A549 (cell line): ENCODE data around the gene IFI27L1. TPM values are rescaled to one million over a fixed set of nuclear protein-coding genes. Genes with fewer than 3 reads are reported as not detected.

ENCODE experiments used
- ATAC-seq, 2 experiments: fragments of 200-7000 bp in 1 of 2; fragments of >200 bp in 1 of 2; cut with Nextera tagmentation in 1 of 2; cut with Tn5 transposase in 1 of 2; 3 replicates each; pipeline versions ENCODE4 v1.8.0 to v1.9.1; 2018 to 2020; ENCODE audit warnings: mild to moderate bottlenecking in 1 of 2, moderate library complexity in 1 of 2
- CTCF ChIA-PET: fragments of 300-600 bp; sonication (Branson Sonifier 250); formaldehyde crosslinking; extraction: SDS; loops from one replicate; lab custom pipeline; 2021; ENCODE audit warnings: antibody characterized with exemption, inconsistent platforms; lab: Yijun Ruan, JAX
- POLR2A ChIA-PET: fragments of 350-600 bp; formaldehyde crosslinking; extraction: SDS; loops from one replicate; lab custom pipeline; 2021; ENCODE audit warnings: antibody characterized with exemption, inconsistent platforms; lab: Yijun Ruan, JAX
- DNase-seq, 2 experiments: peaks; one replicate each; pipeline versions ENCODE4 v3.0.0 to v3.0.0-alpha.2; 2011 to 2016; ENCODE audit warnings: low read depth in 1 of 2, low spot score in 1 of 2
- FAIRE-seq: peaks from 2 replicates; lab custom pipeline; 2011; peaks lifted over from hg19 to GRCh38; lab: Jason Lieb, UNC
- H3K27ac ChIP-seq, 2 experiments: fragments of >200 bp; sonication (Bioruptor Twin); formaldehyde crosslinking; 3 replicates each; pipeline ENCODE4 v1.5.1; 2016 to 2017
- H3K4me1 ChIP-seq: fragments of >200 bp; sonication (Bioruptor Twin); formaldehyde crosslinking; 3 replicates; pipeline ENCODE4 v1.6.1; 2016
- H3K4me2 ChIP-seq: fragments of >200 bp; sonication (Bioruptor Twin); formaldehyde crosslinking; 3 replicates; pipeline ENCODE4 v1.6.1; 2016
- H3K4me3 ChIP-seq: fragments of >200 bp; sonication (Bioruptor Twin); formaldehyde crosslinking; 3 replicates; pipeline ENCODE4 v1.5.1; 2016
- H3K9me3 ChIP-seq: fragments of >200 bp; sonication (Bioruptor Twin); formaldehyde crosslinking; 3 replicates; pipeline ENCODE4 v1.6.1; 2016
- BCL3 ChIP-seq: fragments of >200 bp; sonication (Bioruptor Twin); formaldehyde crosslinking; IDR thresholded peaks from 3 replicates; pipeline ENCODE4 v1.6.1; 2016
- BHLHE40 ChIP-seq: IDR thresholded peaks from 2 replicates; pipeline ENCODE4 v1.6.1; 2012; ENCODE audit warnings: low read depth, low read length, inconsistent platforms
- CBX8 ChIP-seq: fragments of 200-600 bp; sonication (generic); IDR thresholded peaks from 2 replicates; pipeline ENCODE4 v1.6.1; 2016
- CHD4 ChIP-seq: fragments of 200-600 bp; sonication (generic); IDR thresholded peaks from 2 replicates; pipeline ENCODE4 v1.6.1; 2016; ENCODE audit warnings: antibody characterized with exemption, mild to moderate bottlenecking, borderline replicate concordance
- MAZ ChIP-seq: fragments of 150-350 bp; IDR thresholded peaks from 2 replicates; pipeline ENCODE4 v1.6.1; 2014; ENCODE audit warnings: antibody characterized with exemption, low read depth, low read length, borderline replicate concordance
- NPAS2 ChIP-seq: fragments of 250-450 bp; sonication (Bioruptor Pico); IDR thresholded peaks from 2 replicates; pipeline ENCODE4 v1.8.0; 2022; ENCODE audit warnings: mild to moderate bottlenecking, moderate library complexity, borderline replicate concordance
- POLR2A ChIP-seq: IDR thresholded peaks from 2 replicates; pipeline ENCODE4 v1.6.1; 2012; ENCODE audit warnings: mild to moderate bottlenecking, low read length
- RCOR1 ChIP-seq: fragments of 150-350 bp; IDR thresholded peaks from 2 replicates; pipeline ENCODE4 v1.6.1; 2014; ENCODE audit warnings: antibody characterized with exemption, low read length, low read depth
- REST ChIP-seq: fragments of 200-600 bp; sonication (generic); IDR thresholded peaks from 2 replicates; pipeline ENCODE4 v1.6.1; 2016; ENCODE audit warnings: antibody characterized with exemption, mild to moderate bottlenecking, moderate library complexity
- SMC3 ChIP-seq: fragments of >200 bp; sonication (Bioruptor Twin); formaldehyde crosslinking; IDR thresholded peaks from 3 replicates; pipeline ENCODE4 v1.6.1; 2018; ENCODE audit warnings: inconsistent platforms
- TFCP2L1 ChIP-seq: fragments of 250-450 bp; sonication (Bioruptor Pico); IDR thresholded peaks from 2 replicates; pipeline ENCODE4 v1.5.0; 2021; ENCODE audit warnings: mild to moderate bottlenecking
- ZNF302 ChIP-seq: fragments of 250-450 bp; sonication (Bioruptor Pico); IDR thresholded peaks from 2 replicates; pipeline ENCODE4 v1.9.0; 2021; ENCODE audit warnings: inconsistent platforms, mild to moderate bottlenecking, moderate library complexity
- WGBS: methylation state at CpG from one replicate; pipeline ENCODE4 v1.1.6; 2017; ENCODE audit errors: missing lambda C conversion rate; 5-methylcytosine and 5-hydroxymethylcytosine counted together
- polyA plus RNA-seq, 4 experiments: library from polyadenylated mRNA; depleted of rRNA in 3 of 4; stranded (reverse); fragments of >200 nt; fragmentation: RNase III in 1 of 4; extraction: RNeasy Plus Mini Kit Qiagen cat#74134 plus additional on column Dnase treatment in 1 of 4; gene quantifications; 2 replicates in 3 of 4; 3 replicates in 1 of 4; pipeline ENCODE4 v1.2.3, GENCODE V29; 2011 to 2017

IFI27L1 gene
- polyA plus RNA-seq, 2 of the 4 experiments (the other 2 are of a cell fraction) = 15.9 to 28.0 TPM

GRCh38 chr14:94126800-94127199, 45.7 kb downstream of the IFI27L1 start:
- TF ChIP-seq POLR2A (no peak), CHD4 (no peak), REST (no peak), NPAS2 (CRISPR knock-in tag) (no peak)
- DNase-seq = no peak
- CTCF ChIA-PET = interaction anchor here (1.9 to 3.0 kb wide), 2 partner anchors 10 to 90 kb away, joined by 5 to 19 read pairs; no protein-coding TSS in a partner anchor
- no peaks in the 10 kb centered on the region for H3K9me3 ChIP-seq
- ATAC-seq = no peak
- 74% methylated on average over 5 of the region's 5 CpGs for whole genome bisulfite sequencing
- no peak overlapping the region for H3K27ac ChIP-seq
- H3K4me1 ChIP-seq = peaks cover 4% of the 10 kb centered on the region; the same call in 2 of the 3 replicates
- POLR2A ChIA-PET = no interaction called here
- H3K4me3 ChIP-seq = no peak overlapping the region
- H3K4me2 ChIP-seq = no peak overlapping the region
- FAIRE-seq = no peak

GRCh38 chr14:94127330-94127729, 46.2 kb downstream of the IFI27L1 start:
- ChIA-PET CTCF (interaction anchor here (0.8 to 3.0 kb wide), 7 partner anchors 10 to 188 kb away, joined by 3 to 19 read pairs (median 11); no protein-coding TSS in a partner anchor), POLR2A (no interaction called here)
- FAIRE-seq = no peak
- 85% methylated on average over 6 of the region's 6 CpGs for WGBS
- ATAC-seq = no peak
- Histone ChIP-seq H3K4me2 (no peak overlapping the region), H3K4me3 (no peak overlapping the region), H3K4me1 (peaks cover 4% of the 10 kb centered on the region; the same call in 2 of the 3 replicates), H3K9me3 (no peaks in the 10 kb centered on the region), H3K27ac (no peak overlapping the region)
- DNase-seq = no peak
- TF ChIP-seq TFCP2L1 (CRISPR knock-in tag) = no peak
- TF ChIP-seq BHLHE40 = no peak
- TF ChIP-seq POLR2A = no peak

- POLR2A ChIA-PET = interaction anchor here (1.4 kb wide), 1 partner anchor 47 kb away, joined by 3 read pairs; the partner anchor contains the start of genes DDX24 and IFI27L1
- 93% methylated on average over 11 of the region's 14 CpGs for WGBS
- Histone ChIP-seq H3K27ac (no peak overlapping the region), H3K4me3 (no peak overlapping the region), H3K4me1 (peaks cover 4% of the 10 kb centered on the region; the same call in 2 of the 3 replicates), H3K9me3 (no peaks in the 10 kb centered on the region), H3K4me2 (peak overlapping the region; percentile 94; the same call in 1 of the 3 replicates)
- no peak for FAIRE-seq
- CTCF ChIA-PET = interaction anchor here (0.8 to 3.0 kb wide), 9 partner anchors 9 to 189 kb away, joined by 3 to 19 read pairs (median 5); no protein-coding TSS in a partner anchor
- TF ChIP-seq ZNF302 = no peak
- TF ChIP-seq CBX8 = no peak
- TF ChIP-seq SMC3 = no peak
- ATAC-seq = no peak
- DNase-seq = no peak
Observed at GRCh38 chr14:94128216-94128839, 47.2 kb downstream of the IFI27L1 start.

- Histone ChIP-seq H3K4me1 (peaks cover 4% of the 10 kb centered on the region; the same call in 2 of the 3 replicates), H3K9me3 (no peaks in the 10 kb centered on the region), H3K27ac (peak within 1 kb of the TSS; percentile 66 to 81), H3K4me3 (peak within 1 kb of the TSS; percentile 49), H3K4me2 (peak within 1 kb of the TSS; percentile 94)
- ChIA-PET CTCF (interaction anchor here (0.6 to 3.0 kb wide), 10 partner anchors 8 to 488 kb away, joined by 3 to 19 read pairs (median 4); no protein-coding TSS in a partner anchor), POLR2A (interaction anchor here (0.6 to 1.4 kb wide), 2 partner anchors 39 to 48 kb away, joined by 3 read pairs; partner anchors contain the start of genes DDX24 and IFI27L1)
- FAIRE-seq (no peak), ATAC-seq (peak; percentile 95 to 96), DNase-seq (peak; percentile 79 to 90)
- 0 out of 3 replicates have a peak, but pooled peaks have one; percentile 28 for TF ChIP-seq BCL3
- 0 out of 2 replicates have a peak, but pooled peaks have one; percentile 18 for TF ChIP-seq MAZ
- no peak for TF ChIP-seq RCOR1
- peak; percentile 42 for TF ChIP-seq POLR2A
- 24% methylated on average over 13 of the region's 27 CpGs for WGBS
Observed at GRCh38 chr14:94129111-94129757, 48.1 kb downstream of the IFI27L1 start, which contains the start of gene IFI27L2. IFI27L2 (minus strand) TSS chr14:94129604; CDS start chr14:94129564, 40 bp downstream.
